Gastroesophageal sphincter (tissue), 4 donors: ENCODE measurements around the gene ULK4. TPM values are rescaled to one million over a fixed set of nuclear protein-coding genes. Genes with fewer than 3 reads are reported as not detected.

Source experiments
- ATAC-seq: fragments of 150-250 bp; one replicate; pipeline ENCODE4 v1.9.1; 2016; ENCODE audit warnings: mild to moderate bottlenecking, moderate library complexity
- H3K27ac ChIP-seq, 4 donors: fragments of 200-600 bp; sonication (generic) in 3 of 4; 1 replicate in 3 of 4; 2 replicates in 1 of 4; pipeline ENCODE4 v1.5.1; 2016 to 2019
- H3K27me3 ChIP-seq: fragments of 200-600 bp; sonication (generic); one replicate; pipeline ENCODE4 v1.5.1; 2019
- H3K36me3 ChIP-seq, 2 donors: fragments of 200-600 bp; sonication (generic); one replicate each; pipeline ENCODE4 v1.5.1; 2019; ENCODE audit warnings: control low read depth in 1 of 2
- H3K4me1 ChIP-seq, 3 donors: fragments of 200-600 bp; sonication (generic); 1 replicate in 2 of 3; 2 replicates in 1 of 3; pipeline ENCODE4 v1.5.1; 2016 to 2019; ENCODE audit warnings: control low read depth in 2 of 3
- H3K4me3 ChIP-seq, 2 donors: fragments of 200-600 bp; sonication (generic); one replicate each; pipeline ENCODE4 v1.5.1; 2019; ENCODE audit warnings: mild to moderate bottlenecking in 1 of 2, moderate library complexity in 1 of 2
- H3K9me3 ChIP-seq, 3 donors: fragments of 200-600 bp; sonication (generic); one replicate each; pipeline ENCODE4 v1.5.1; 2017 to 2019; ENCODE audit warnings: control low read depth in 2 of 3
- EP300 ChIP-seq: sonication (generic); formaldehyde crosslinking; IDR thresholded peaks from one replicate; pipeline ENCODE4 v1.6.1; 2017; ENCODE audit warnings: antibody characterized with exemption, mild to moderate bottlenecking
- POLR2A ChIP-seq, 2 donors: fragments of 450-650 bp; IDR thresholded peaks; one replicate each; pipeline ENCODE4 v1.6.1; 2017; ENCODE audit warnings: antibody characterized with exemption in 2 of 2, mild to moderate bottlenecking in 2 of 2, moderate library complexity in 1 of 2
- POLR2AphosphoS5 ChIP-seq: sonication (generic); formaldehyde crosslinking; IDR thresholded peaks from one replicate; pipeline ENCODE4 v1.6.1; 2017; ENCODE audit warnings: antibody characterized with exemption
- WGBS, 2 donors: methylation state at CpG; one replicate each; pipeline ENCODE4 v1.1.5; 2018; ENCODE audit warnings: low coverage in 1 of 2; 5-methylcytosine and 5-hydroxymethylcytosine counted together
- total RNA-seq, 4 donors: library from RNA; depleted of rRNA; stranded (reverse); fragments of >200 nt; gene quantifications; one replicate each; pipeline ENCODE4 v1.1.0, GENCODE V29; 2016
- TF ChIP-seq, protein P1 (sequence below), 4 experiments: fragments of 200-600 bp in 2 of 4; fragments of 450-650 bp in 2 of 4; sonication (generic) in 1 of 4; IDR thresholded peaks; one replicate each; pipeline ENCODE4 v1.5.1; 2017 to 2019; ENCODE audit warnings: antibody characterized with exemption in 4 of 4, mild to moderate bottlenecking in 2 of 4, moderate library complexity in 2 of 4

The ULK4 gene
- total RNA-seq, 4 donors from 2014 or later, result 3.8 to 15.4 (median 8.8) TPM

DNA sequence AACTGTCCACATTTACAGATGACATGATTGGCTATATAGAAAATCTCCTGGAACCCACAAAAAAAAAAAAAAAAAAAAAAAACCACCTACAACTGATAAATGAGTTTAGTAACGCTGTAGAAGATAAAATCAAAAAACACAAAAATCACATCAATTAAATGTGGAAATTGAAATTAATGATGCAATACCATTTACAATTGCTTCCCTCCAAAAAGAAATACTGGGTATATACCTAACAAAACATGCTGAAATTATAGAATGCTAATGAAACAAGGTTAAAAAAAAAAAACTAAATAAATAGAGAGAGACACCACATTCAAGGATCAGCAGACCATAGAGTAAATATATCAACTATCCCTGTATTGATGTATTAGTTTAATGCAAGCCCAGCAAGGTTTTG is 215.7 kb downstream of the ULK4 start:
- H3K27me3 ChIP-seq, result no peaks in the 10 kb centered on the region
- ATAC-seq, result no peak
- 82 to 100% methylated on average over 1 of the region's 1 CpG for WGBS, 2 donors
- TF ChIP-seq EP300 (no peak), POLR2A (IDR thresholded peaks at IDR 0.05) (no peak), POLR2AphosphoS5 (no peak)
- TF ChIP-seq, protein P1, sequence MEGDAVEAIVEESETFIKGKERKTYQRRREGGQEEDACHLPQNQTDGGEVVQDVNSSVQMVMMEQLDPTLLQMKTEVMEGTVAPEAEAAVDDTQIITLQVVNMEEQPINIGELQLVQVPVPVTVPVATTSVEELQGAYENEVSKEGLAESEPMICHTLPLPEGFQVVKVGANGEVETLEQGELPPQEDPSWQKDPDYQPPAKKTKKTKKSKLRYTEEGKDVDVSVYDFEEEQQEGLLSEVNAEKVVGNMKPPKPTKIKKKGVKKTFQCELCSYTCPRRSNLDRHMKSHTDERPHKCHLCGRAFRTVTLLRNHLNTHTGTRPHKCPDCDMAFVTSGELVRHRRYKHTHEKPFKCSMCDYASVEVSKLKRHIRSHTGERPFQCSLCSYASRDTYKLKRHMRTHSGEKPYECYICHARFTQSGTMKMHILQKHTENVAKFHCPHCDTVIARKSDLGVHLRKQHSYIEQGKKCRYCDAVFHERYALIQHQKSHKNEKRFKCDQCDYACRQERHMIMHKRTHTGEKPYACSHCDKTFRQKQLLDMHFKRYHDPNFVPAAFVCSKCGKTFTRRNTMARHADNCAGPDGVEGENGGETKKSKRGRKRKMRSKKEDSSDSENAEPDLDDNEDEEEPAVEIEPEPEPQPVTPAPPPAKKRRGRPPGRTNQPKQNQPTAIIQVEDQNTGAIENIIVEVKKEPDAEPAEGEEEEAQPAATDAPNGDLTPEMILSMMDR (IDR thresholded peaks at IDR 0.05), result no peak
- no peak overlapping the region for H3K27ac ChIP-seq
- no peak overlapping the region for H3K4me3 ChIP-seq
- H3K4me1 ChIP-seq, result no peaks in the 10 kb centered on the region
- H3K36me3 ChIP-seq, result no peaks in the 10 kb centered on the region
- H3K9me3 ChIP-seq, result no peaks in the 10 kb centered on the region

DNA sequence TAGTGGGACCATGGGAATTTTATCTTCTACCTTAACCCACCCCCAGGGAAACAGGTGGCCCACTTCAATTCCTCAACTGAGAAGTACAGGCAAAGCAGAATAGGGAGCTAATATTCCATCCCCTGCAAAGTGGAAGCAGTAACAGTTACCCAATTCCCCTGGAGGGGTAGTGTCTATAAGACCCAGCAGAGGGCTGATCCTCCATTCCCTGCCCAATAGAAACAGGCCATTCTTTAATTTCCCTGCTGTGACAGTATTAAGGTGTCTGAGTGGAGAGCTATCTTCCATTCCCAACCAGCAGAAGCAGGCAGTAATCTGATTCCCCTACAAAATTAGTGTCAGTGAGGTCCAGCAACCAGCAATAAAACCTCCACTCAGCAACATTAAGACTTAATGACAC is 219.8 kb downstream of the ULK4 start:
- Histone ChIP-seq H3K4me3 (no peak overlapping the region), H3K27ac (no peak overlapping the region), H3K36me3 (no peaks in the 10 kb centered on the region), H3K27me3 (no peaks in the 10 kb centered on the region), H3K9me3 (no peaks in the 10 kb centered on the region), H3K4me1 (no peaks in the 10 kb centered on the region)
- TF ChIP-seq, protein P1 (IDR thresholded peaks at IDR 0.05), result no peak
- TF ChIP-seq EP300, result no peak
- TF ChIP-seq POLR2AphosphoS5, result no peak
- TF ChIP-seq POLR2A (IDR thresholded peaks at IDR 0.05), result no peak
- ATAC-seq, result no peak

DNA sequence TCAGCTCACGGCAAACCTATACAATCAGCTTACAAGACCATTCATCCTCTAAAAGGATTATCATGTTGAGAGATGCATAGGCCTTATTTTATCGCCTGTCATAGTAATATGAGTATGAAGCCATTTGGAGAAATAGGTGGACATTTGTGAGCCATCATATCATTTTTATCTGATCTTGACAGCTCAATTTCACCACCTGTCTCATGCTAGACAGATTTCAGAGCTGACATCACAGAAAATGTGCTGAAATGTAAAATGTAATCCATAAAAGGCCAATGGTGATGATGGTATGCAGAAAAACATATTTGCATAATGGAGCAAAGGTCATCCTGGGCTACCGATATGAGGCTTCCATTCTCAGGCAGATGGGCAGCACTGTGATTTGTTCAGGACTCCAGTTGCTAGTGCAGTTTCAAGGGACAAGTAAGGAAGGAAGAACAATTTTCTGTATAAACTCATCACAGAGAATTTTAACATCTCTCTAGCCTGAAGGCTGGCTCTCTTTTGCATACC is 221.5 kb downstream of the ULK4 start:
- no peak for TF ChIP-seq EP300
- no peak for TF ChIP-seq POLR2A (IDR thresholded peaks at IDR 0.05)
- TF ChIP-seq POLR2AphosphoS5, result no peak
- TF ChIP-seq, protein P1 (IDR thresholded peaks at IDR 0.05), result no peak
- ATAC-seq, result no peak
- no peaks in the 10 kb centered on the region for H3K4me1 ChIP-seq
- H3K36me3 ChIP-seq, result no peaks in the 10 kb centered on the region
- no peaks in the 10 kb centered on the region for H3K9me3 ChIP-seq
- WGBS, 2 donors, result 88 to 96% methylated on average over 3 of the region's 3 CpGs
- no peak overlapping the region for H3K27ac ChIP-seq
- no peaks in the 10 kb centered on the region for H3K27me3 ChIP-seq
- no peak overlapping the region for H3K4me3 ChIP-seq

DNA sequence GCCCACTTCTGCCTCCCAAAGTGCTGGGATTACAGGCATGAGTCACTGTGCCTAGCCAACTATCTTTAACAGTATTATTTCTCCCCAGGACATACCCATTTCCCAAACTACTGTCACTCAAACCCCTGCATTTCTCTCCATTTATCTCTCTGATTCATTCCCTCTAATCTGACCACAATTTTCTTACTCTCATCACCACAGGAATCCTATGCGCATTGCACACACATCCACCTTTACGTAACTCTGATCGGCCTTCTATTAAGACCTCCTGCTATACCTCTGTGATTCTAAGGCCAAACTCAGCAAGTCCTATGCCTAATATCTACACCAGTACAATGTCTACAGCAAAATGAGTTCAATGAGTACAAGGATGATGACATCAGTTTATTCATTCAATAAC is 235.0 kb downstream of the ULK4 start:
- WGBS, 2 donors, result 97% methylated on average over 3 of the region's 3 CpGs
- TF ChIP-seq POLR2A (IDR thresholded peaks at IDR 0.05) (no peak), EP300 (no peak), POLR2AphosphoS5 (no peak)
- TF ChIP-seq, protein P1 (IDR thresholded peaks at IDR 0.05), result no peak
- H3K4me3 ChIP-seq, result no peak overlapping the region

DNA sequence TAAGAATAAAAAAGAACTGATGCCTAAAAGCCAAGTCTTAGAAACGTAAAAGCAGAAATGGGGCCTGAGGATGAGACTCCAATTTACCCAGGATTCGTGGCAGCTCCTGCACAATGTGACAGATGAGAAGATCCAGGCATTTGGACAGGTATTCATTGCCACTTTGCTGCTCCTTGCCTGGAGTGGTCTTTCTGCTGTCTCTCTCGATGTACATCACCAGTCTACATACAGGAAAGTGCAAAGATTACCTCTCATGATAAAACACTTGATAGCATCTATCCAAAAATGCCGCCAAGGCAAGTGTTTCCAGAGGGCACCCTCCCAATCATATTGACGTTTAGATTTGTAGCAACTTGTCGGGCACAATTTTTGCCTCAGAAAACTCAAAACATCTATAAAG is 244.3 kb downstream of the ULK4 start:
- Histone ChIP-seq H3K4me1 (no peaks in the 10 kb centered on the region), H3K27me3 (no peaks in the 10 kb centered on the region), H3K36me3 (no peaks in the 10 kb centered on the region), H3K4me3 (no peak overlapping the region), H3K9me3 (no peaks in the 10 kb centered on the region), H3K27ac (no peak overlapping the region)
- WGBS, 2 donors, result 76 to 79% methylated on average over 4 to 6 of the region's 6 CpGs
- ATAC-seq, result no peak
- TF ChIP-seq, protein P1 (IDR thresholded peaks at IDR 0.05), result no peak
- no peak for TF ChIP-seq POLR2AphosphoS5
- TF ChIP-seq EP300, result no peak
- no peak for TF ChIP-seq POLR2A (IDR thresholded peaks at IDR 0.05)

More for the DNA sequence above, 235.0 kb downstream of the ULK4 start:
- H3K4me1 ChIP-seq, result no peaks in the 10 kb centered on the region
- no peak for ATAC-seq
- H3K36me3 ChIP-seq, result no peaks in the 10 kb centered on the region
- no peaks in the 10 kb centered on the region for H3K27me3 ChIP-seq
- H3K27ac ChIP-seq, result no peak overlapping the region
- H3K9me3 ChIP-seq, result no peaks in the 10 kb centered on the region
